IPS-NIHi11 (cell line): ENCODE data around the gene SLC24A3.

ENCODE experiments used
- DNase-seq: peaks from one replicate; pipeline ENCODE4 v3.0.0; 2012; ENCODE audit warnings: mixed read lengths, low spot score

Gene SLC24A3

DNA sequence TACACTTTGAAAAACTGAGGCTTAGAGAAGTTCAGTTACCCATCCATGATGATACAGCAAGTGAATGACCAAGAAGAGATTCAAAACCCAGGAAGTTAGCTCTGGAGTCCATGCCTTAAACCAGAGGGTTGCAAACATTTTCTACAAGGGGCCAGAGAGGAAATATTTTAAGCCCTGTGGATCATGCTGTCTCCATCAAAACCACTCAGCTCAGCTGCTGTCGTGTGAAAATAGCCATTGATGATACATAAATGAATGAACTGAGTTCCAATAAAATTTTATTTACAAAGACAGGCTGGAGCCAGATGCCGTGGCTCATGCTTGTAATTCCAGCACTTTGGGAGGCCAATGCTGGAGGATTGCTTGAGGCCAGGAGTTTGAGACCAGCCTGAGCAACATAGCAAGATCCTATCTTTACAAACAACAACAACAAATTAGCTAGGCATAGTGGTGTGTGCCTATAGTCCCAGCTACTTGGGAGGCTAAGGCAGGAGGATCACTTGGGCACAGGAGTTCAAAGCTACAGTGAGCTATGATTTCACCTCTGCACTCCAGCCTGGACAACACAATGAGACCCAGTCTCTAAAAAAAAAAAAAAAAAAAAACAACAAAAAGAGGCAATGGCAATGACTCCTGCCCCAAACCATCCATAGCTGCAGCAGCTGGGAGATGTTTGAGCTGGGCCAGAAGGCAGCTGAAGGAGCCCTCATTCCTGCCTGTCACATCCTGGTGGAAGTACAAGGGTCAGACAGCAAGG is 501.6 kb downstream of the SLC24A3 start:
- no peak for DNase-seq

DNA sequence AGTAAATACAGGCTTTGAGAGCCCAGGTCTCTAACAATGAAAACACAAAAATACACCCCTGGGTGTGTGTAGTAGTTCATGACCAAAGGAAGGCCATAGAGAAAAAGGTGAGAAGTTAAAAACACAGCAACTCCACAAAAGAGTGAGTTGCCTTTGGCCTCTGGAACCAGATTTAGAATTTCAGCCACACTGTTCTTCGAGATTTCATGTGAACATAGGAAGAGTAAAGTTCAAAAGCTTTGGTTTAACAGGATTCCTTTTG is 502.1 kb downstream of the SLC24A3 start:
- DNase-seq: no peak

DNA sequence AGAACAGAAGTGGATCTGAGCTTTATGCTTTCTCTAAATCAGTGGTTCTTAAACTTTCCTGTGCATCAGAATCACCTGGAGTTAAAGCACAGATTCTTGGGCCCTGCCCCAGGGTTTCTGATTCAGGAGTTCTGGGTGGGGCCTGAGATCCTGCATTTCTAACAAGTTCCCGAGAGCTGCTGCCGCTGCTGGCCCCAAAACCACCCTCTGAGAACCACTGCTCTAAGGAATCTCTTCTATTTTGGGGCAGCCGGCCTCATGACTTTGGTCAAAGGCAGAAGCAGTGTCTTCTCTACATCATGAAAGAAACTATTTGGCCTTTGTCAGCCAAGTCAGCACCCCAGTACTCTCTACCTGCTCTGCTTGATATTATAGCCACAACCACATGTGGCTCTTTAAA is 503.5 kb downstream of the SLC24A3 start:
- DNase-seq: no peak

DNA sequence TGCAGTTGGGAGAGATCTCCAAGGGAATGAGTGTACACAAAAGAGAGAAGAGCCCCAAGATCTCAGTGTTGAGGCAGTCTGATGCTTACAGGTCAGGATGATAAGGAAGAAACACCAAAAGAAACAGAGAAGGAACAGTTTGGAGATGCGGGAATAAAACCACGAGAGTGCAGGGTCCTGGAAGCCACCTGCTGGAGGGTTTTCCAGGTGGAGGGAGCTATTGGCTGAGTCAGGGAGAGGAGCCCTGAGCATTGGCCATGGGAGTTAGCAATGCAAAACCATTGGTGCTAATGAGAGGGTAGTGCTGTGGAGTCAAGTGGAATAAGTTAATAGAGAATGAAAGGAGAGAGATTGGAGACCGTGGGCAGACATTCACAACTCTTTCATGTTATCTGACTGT is 506.4 kb downstream of the SLC24A3 start:
- no peak for DNase-seq

DNA sequence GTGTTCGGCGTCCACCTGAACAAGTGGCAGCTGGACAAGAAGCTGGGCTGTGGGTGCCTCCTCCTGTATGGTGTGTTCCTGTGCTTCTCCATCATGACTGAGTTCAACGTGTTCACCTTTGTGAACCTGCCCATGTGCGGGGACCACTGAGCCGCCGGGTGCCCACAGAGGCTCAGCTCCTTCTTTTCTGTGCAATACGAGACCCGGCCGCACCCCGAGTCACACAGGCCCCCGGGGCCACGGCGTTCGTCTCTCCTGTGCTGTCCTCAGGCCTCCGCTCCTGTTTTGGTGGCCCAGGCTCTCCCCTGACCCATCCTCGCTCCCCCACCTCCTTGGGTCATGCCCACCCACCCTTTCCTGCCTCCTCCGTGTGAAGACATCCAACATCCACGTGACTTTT is 508.5 kb downstream of the SLC24A3 start:
- no peak for DNase-seq

DNA sequence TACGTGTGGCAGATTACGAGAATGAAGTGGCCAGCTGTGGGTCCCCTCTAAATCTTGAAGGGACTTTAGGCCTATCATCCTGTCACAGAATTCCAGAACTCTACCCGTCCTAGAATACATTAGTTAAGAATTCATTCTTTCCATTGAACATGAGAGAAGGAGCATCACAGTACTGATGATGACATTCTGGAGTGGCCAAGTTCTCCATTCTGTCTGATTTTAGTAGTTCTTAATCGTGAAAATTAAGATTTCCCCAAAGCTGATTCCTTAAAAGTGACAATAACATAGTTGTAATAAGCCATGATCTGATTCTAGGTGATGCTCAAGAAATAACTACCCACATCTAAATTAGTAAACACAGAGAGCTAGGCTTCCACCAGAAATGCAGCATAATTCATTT is 510.6 kb downstream of the SLC24A3 start:
- no peak for DNase-seq

DNA sequence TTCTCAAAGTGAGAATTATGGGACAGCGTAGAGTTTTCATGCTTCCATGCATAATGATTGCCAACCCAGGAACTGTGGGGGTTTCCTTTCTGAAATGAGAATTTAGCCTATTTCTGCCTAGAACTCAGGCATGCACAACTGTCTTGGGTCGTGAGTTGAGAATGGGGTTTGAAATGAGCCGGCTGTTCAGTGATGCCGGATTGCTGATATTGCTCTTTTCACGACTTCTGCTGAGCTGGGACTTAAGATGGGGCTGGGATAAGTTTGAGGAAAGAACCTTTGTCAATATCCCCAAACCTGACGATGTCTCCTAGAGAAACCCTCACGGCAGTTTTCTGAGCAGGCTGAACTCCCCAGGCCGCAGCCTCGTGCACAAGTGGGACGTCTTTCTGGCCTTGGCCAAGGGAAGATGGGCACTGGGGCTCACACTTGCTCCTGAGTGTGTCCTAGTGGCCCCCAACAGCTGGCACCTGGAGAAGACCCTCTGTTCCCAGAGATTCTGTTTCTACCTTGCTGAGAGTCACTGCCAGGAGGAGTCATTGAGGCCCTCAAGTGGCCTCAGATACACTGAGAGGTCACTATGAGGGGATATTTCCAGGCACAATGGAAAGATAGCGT is 511.5 kb downstream of the SLC24A3 start:
- no peak for DNase-seq

DNA sequence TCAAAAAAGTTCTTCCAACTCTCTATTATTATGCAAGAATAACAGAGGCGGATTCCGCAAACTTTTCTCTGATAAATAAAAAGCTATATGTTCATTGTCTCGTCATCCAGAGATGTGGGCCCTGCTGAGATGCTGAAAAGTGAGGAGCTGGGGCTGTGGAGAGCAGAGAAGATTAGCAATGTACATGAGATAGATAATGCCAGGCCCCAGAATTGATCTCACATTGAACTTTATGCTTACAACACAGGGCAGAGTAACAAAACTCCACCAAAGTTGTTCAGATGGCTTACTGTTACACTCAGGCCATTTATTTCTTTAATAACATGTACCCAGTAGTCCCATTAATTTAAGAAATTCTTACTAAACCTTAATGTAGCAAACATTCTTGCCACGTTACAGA is 512.9 kb downstream of the SLC24A3 start:
- DNase-seq: no peak

DNA sequence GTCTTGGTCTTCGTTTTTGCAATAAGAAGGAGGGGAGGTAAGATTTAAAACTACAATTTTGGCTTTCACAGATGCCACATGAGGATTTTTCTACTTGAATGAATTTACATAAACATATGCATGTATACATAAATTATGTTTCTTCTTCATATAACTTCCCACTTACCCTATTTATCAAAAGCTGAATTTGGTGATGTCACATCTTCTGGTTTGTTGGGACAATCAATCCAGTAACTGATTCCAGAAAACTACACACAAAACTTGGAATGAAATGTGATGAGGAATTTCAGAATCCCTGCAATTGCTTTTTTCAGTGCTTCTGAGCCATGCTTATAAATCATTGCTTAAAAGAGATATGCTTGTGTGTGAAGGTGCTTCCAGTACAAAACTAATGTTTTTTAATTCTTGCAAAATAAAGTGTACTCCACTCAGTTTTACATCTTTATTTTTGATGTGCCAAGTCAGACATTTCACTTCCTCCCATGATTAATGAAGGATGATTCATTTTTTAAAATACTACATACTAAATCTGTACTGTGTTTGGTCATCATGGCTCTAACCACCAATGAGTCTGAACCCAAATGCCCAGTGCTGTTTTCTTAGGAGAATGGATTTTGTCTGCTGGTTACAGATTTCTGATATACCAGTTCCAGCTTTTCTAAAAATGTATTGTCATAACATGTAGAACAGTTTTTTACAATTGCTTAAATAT is 513.5 kb downstream of the SLC24A3 start:
- DNase-seq: no peak

DNA sequence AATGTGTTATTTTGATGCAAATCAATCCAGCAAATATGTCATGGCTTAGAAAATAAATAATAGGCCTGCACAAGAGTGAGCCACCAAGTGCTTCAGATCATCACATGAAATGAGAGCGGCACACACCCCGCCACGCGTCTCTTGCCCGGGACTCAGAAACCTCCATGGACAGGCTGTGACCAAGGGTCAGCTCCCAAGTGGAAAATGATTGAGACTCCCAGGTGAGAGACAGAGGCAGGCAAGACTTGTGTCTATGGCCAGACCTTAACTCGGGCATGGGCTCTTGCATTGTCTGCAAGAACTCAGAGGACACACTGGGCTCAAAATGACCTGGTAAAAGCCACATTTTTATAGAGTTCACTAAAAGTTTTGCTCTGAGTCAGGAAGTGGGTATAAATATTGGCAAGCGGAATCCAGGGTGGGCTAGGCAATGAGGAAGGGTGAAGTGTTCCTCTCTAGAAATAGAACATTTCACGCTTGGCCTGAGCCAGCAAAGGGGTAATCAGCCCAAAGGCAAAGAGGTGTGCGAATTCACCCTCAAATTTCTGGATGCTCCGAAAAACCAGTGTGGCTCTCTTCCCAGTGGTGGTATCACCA is 514.9 kb downstream of the SLC24A3 start:
- no peak for DNase-seq

DNA sequence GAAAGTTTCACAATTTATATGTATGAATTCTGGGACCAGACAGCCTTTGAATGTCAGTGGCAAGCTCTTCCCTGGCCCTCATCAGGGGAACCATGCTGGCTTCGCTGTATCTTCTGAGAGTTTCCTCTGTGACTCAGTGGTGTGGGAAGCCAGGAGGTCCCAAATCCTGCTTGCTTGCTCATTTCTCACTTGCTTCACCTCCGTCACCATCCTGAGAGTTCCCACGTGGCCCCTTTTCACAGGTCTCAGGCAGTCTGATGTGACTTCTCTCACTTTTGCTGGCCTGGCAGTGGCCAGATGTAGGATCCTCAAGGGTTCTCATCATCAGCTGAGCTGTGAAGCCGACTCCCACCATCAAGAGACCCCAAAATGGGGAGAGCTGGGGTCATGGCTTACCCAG is 517.2 kb downstream of the SLC24A3 start:
- DNase-seq: no peak

DNA sequence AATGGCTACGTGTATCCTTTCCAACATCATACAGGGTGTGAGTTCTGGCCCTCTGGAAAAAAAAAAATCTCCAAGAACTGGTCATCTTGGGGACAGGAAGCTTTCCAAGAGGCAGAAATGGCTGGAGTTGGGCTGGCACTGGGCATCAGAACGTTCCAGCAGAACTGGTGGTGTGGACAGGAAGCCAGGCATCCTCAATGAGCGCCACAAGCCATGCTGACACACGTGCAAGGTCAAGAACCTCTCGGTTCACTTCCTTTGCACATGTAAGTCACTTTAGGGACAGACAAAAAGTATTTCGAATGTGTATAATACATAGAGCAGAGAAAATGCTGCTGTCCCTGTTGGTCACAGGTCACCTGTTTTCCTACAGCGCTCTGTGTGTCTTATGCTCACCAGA is 518.3 kb downstream of the SLC24A3 start:
- DNase-seq: no peak

DNA sequence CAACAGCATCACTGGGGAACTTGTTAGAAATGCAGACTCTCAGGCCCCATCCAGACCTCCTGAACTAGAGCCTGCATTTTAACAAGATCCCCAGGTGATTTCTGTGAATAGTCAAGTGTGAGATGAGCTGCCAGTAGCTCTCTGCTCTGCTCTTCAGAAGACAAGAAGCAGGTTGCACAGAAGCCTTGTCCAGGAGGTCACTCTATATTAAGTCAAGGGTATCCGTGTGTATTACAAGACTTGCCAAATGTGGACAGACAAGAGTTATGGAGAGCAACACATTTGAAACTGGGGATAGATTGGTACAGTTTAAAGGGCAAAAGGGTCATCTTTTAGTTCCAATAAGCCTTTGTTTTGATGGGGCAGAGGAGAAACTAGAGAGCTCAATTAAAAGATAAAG is 522.4 kb downstream of the SLC24A3 start:
- no peak for DNase-seq

DNA sequence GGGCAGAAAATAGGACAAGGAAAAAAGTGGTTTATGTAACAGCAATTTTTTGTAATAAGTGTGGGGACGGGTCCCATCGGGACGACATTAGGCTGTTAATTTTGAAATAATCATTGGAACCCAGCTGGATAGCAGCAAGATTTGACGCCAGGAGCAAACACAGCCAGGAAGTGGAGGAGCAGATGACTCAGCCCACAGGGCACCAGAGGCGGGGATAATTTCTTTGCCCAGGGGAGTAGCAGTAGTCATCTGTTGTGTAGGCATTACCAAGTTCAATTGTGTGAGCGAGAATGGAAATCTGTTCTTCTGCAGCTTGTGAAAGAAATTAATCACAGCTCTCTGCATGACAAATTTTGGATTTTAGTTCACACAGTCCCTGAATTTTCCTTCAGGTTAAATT is 523.0 kb downstream of the SLC24A3 start:
- peak; percentile 54 for DNase-seq

DNA sequence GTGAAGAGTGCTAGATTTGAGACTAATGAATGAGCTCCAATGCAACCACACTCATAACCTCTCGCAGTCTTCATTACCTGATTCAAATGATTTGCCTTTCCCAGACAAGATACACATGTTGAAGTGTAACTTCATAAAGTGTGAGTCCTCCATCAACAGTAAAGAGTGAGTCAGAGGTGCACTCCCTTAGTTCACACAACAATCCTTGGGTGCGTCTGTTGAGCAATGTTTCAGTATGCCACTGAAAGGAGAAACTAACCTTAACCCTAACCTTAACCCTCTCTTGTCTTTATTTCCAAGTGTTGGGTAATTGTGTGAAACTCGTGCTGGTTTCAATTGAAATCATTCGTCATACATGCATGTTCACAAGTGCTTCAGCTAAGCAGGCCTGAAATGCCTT is 524.6 kb downstream of the SLC24A3 start:
- DNase-seq: no peak

DNA sequence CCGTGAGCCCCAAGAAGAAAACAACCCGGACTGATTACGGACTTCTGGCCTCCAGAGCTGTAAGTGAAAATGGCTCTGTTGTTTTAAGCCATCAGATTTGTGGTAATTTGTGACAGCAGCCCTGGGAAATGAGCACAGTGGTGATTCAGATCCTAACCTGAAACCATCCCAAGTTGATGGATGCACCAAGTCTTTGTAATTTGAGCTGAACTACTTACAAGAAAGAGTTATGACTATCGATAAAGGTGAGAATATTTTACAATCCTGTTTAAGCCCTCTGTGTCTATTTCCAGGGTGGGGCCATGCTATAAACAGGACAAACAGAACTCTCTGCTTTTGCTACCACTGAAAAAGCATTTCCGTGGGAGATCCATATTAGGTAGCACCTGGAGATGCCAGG is 526.5 kb downstream of the SLC24A3 start:
- DNase-seq: no peak

DNA sequence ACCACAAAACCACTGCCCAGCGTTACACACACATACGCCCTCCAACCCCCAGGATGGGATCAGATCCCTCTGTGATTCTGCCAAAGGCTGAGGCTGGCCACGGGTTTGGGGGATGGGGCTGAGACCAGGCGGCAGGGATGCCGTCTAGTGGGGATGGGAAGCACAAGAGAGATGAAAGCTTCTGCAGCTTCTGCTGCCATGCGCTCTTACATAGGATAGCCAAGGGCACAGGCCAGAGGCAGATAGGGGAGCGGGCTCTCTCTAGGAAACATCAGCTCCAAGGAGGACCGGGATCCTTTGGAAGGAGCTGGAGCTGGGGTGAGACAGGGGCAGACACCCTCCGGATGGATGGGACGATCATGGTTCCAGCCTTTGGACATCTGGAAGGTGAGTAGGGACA is 526.9 kb downstream of the SLC24A3 start:
- no peak for DNase-seq

DNA sequence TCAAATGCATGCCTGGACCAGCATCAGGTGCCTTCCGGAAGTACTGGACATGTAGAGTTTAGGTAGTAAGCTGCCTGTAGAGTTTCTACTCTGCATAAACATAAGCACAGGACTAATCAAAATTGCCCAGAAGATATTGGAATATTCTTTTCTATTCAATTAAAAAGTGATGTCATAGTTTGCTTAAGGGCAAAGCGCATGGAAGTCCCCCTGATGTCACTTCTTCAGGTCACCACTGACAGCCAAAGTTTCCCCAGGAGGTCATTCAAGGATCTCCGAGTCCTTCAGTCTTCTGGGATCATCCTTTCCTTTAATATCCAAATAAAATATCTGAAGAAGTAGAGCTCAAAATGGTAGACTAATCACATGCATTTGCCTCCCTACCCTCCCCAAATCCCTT is 528.1 kb downstream of the SLC24A3 start:
- DNase-seq: no peak

DNA sequence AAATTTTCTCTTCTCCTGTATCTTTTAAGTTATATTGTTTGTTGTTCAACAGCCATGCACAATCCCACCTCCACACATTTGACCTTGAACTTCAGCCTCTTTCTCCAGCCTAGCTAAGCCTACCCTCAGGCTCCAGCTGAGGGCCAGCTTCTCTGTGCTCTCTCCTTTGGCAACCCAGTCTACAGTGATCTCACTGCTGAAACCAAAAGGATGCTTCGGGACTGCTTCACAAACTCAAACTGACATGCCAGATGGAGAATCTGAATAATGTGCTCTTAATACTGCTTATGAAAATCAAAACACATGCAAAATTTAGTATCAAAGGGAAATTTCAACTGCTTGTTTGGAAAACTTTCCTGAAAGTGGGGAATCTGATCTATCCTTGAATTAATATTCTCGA is 529.5 kb downstream of the SLC24A3 start:
- no peak for DNase-seq

DNA sequence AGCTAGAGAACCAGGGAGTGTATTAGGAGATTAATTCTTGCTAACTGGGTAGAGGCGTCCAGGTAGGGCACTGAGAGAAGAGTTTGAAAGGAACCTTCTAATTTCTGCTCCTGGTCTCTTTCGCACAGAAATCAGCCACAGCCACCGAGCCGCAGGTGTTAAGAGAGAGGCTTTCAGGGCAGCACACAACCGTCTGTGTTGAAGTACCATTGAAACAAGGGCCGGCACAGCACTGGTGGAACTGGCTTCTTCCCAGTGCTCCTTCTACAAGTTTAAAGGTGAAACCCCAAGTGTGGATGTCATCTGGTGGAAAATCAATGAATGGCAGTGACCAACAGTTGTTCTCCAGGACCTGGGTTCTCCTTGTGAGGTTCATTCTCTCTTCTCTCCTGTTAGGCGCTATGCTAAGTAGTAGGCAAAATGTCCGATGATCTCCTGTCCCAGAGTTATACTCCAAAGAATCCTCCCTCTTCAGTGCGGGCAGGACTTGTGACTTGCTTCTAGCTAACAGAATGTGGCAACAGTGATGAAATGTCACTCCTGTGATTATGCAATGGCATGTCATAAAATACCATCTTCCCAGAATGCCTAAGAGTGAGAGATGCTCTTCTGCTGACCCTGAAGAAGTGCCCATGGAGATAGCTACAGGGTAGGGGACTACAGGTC is 530.7 kb downstream of the SLC24A3 start:
- no peak for DNase-seq

DNA sequence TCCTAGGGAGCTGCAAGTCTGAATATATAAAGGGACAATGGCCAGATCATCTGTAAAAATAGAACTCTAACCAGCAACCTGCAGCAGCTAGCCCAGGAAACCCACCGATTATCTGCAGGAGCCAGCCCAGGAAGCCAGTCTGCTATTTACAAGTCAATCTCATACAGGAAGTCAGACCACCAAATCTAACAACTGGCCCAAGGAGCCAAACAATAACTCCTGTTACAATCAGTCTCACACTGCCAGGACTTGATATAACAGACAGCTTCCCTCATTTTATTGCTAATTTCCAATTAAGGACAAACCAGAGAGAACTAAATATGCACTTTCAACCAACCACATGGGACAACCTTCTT is 531.2 kb downstream of the SLC24A3 start:
- DNase-seq: no peak

DNA sequence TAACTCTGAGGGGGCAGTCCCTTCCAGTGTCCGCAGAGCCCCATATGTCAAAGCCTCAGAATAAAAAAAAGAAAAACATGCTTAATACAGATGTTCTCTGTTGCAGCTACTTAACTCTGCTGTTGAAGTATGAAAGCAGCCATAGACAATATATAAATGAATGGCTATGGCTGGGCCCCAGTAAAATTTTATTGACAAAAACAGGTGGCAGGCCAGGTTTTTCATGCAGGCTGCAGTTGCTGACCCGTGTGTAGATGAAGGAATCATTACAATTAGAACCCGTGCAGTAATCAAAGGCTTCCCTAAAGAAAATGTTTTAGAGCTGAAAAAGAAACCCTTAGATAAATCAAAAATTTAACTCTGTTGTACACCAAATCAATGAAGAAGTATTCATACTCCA is 532.7 kb downstream of the SLC24A3 start:
- no peak for DNase-seq

DNA sequence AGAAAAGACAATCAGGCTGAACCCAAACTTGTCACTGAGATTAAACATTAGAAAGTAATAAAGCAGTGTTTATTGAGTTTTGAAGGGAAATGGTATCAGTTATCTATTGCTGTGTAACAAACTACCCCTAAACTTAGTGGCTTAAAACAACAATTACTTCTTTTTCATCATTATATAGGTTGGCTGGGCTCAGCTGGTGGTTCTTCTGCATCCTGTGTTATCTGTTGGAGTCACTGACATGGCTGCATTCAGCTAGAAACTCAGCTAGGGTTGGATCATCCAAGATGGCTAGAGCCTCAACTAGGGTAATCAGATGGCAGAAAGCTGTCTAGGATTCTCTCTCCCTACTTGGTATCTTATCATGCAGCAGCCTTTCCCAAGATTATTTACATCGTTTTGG is 533.1 kb downstream of the SLC24A3 start:
- DNase-seq: no peak
